ENCODE measurements around the gene HES6. TPM values are rescaled to one million over a fixed set of nuclear protein-coding genes. Genes with fewer than 3 reads are reported as not detected.

The HES6 gene
- 10 to 100 TPM; 55.6 to 79.5 TPM for total RNA-seq

GRCh38 chr2:238239863-238240756 lies at the start of gene HES6:
Gene HES6, minus strand, starts transcription at chr2:238240038. Its CDS starts 133 bp downstream, at chr2:238239905.
- Histone ChIP-seq H3K9ac (ENCODE audit: low read depth in 2 of 2, low read length in 2 of 2) (peak within 1 kb of the TSS; percentile 46 to 83), H3K9me3 (no peaks in the 10 kb centered on the region), H3K27ac (peak within 1 kb of the TSS; percentile 47), H3K4me1 (peaks cover 15% of the 10 kb centered on the region), H3K27me3 (peaks cover 3% of the 10 kb centered on the region), H3K4me3 (peak within 1 kb of the TSS; percentile 74), H3K36me3 (no peaks in the 10 kb centered on the region)
- TF ChIP-seq CTCF (IDR thresholded peaks at IDR 0.05) = no peak
- peak; percentile 90 for DNase-seq
- intact Hi-C loops (cut with DNase I) = no loop called here

- H3K4me1 ChIP-seq = peaks cover 15% of the 10 kb centered on the region
- H3K27me3 ChIP-seq = no peaks in the 10 kb centered on the region
- peak overlapping the region; percentile 78 for H3K4me3 ChIP-seq
- no peak for DNase-seq
- H3K9ac ChIP-seq (ENCODE audit: low read depth in 2 of 2, low read length in 2 of 2) = peak overlapping the region; percentile 54 to 61
- H3K36me3 ChIP-seq = no peaks in the 10 kb centered on the region
- intact Hi-C loops (cut with DNase I) = no loop called here
- no peak for TF ChIP-seq CTCF (IDR thresholded peaks at IDR 0.05)
- peak overlapping the region; percentile 82 for H3K27ac ChIP-seq
- H3K9me3 ChIP-seq = no peaks in the 10 kb centered on the region
These were observed 49.7 kb upstream of the HES6 start for GRCh38 chr2:238289574-238289973.

- H3K9ac ChIP-seq (ENCODE audit: low read depth in 2 of 2, low read length in 2 of 2) = peak overlapping the region; percentile 61 to 91
- intact Hi-C loops (cut with DNase I) = no loop called here
- H3K4me1 ChIP-seq = peaks cover 11% of the 10 kb centered on the region
- no peaks in the 10 kb centered on the region for H3K36me3 ChIP-seq
- peak; percentile 99 for DNase-seq
- H3K9me3 ChIP-seq = no peaks in the 10 kb centered on the region
- H3K4me3 ChIP-seq = peak overlapping the region; percentile 78
- TF ChIP-seq CTCF (IDR thresholded peaks at IDR 0.05) = no peak
- peak overlapping the region; percentile 92 for H3K27ac ChIP-seq
- H3K27me3 ChIP-seq = no peaks in the 10 kb centered on the region
These were observed 49.1 kb upstream of the HES6 start for GRCh38 chr2:238288650-238289573.

- Histone ChIP-seq H3K9me3 (no peaks in the 10 kb centered on the region), H3K27ac (peak within 1 kb of the TSS; percentile 92), H3K4me1 (peaks cover 13% of the 10 kb centered on the region), H3K9ac (ENCODE audit: low read depth in 2 of 2, low read length in 2 of 2) (peak within 1 kb of the TSS; percentile 91 to 99), H3K36me3 (no peaks in the 10 kb centered on the region), H3K4me3 (peak within 1 kb of the TSS; percentile 78), H3K27me3 (no peaks in the 10 kb centered on the region)
- peak; percentile 65 for DNase-seq
- no peak for TF ChIP-seq CTCF (IDR thresholded peaks at IDR 0.05)
- intact Hi-C loops (cut with DNase I) = no loop called here
These were observed 48.2 kb upstream of the HES6 start, which contains the start of gene PER2 for GRCh38 chr2:238287737-238288649. Gene PER2, minus strand, starts transcription at chr2:238288610. Its CDS starts 10,674 bp downstream, at chr2:238277936.
